CD8-positive, alpha-beta memory T cell (primary cell): Measurements from ENCODE around the gene WBP2NL. TPM values are rescaled to one million over a fixed set of nuclear protein-coding genes. Genes with fewer than 3 reads are reported as not detected.

ENCODE experiments used
- CTCF ChIA-PET: fragments of 350-600 bp; sonication (Branson Sonifier 250); formaldehyde crosslinking; loops from one replicate; lab custom pipeline; 2021; ENCODE audit warnings: antibody characterized with exemption; lab: Charles Lee
- POLR2A ChIA-PET: fragments of 350-600 bp; sonication (Branson Sonifier 250); formaldehyde crosslinking; loops from one replicate; lab custom pipeline; 2021; ENCODE audit warnings: antibody characterized with exemption; lab: Charles Lee
- DNase-seq, 5 donors: peaks; one replicate each; pipeline versions ENCODE4 v3.0.0 to v3.0.0-alpha.2; 2020 to 2022; ENCODE audit warnings: mixed read lengths in 1 of 5
- H3K27ac ChIP-seq: one replicate; pipeline ENCODE4 v1.7.0; 2013; ENCODE audit warnings: low read depth, mild to moderate bottlenecking, low read length, moderate library complexity
- H3K27me3 ChIP-seq: 2 replicates; pipeline ENCODE4 v1.7.0; 2013; ENCODE audit warnings: low read length, mild to moderate bottlenecking; ENCODE audit not compliant: insufficient read depth, poor library complexity, severe bottlenecking
- H3K36me3 ChIP-seq: 2 replicates; pipeline ENCODE4 v1.7.0; 2013; ENCODE audit warnings: mild to moderate bottlenecking, low read length, moderate library complexity; ENCODE audit not compliant: insufficient read depth
- H3K4me1 ChIP-seq: 2 replicates; pipeline ENCODE4 v1.7.0; 2013; ENCODE audit warnings: mild to moderate bottlenecking, low read length, moderate library complexity; ENCODE audit not compliant: insufficient read depth
- H3K4me3 ChIP-seq: 2 replicates; pipeline ENCODE4 v1.7.0; 2013; ENCODE audit warnings: mild to moderate bottlenecking, low read length
- H3K9me3 ChIP-seq: 2 replicates; pipeline ENCODE4 v1.7.0; 2013; ENCODE audit warnings: mild to moderate bottlenecking, low read length
- H3K27ac Mint-ChIP-seq, 8 donors: one replicate each; pipeline ENCODE4 v1.8.0; 2020 to 2021; ENCODE audit warnings: mixed read lengths in 8 of 8, mild to moderate bottlenecking in 6 of 8, inconsistent platforms in 3 of 8, moderate library complexity in 3 of 8
- H3K27me3 Mint-ChIP-seq, 2 donors: one replicate each; pipeline ENCODE4 v1.8.0; 2020 to 2021; ENCODE audit warnings: mixed read lengths in 2 of 2, mild to moderate bottlenecking in 1 of 2, moderate library complexity in 1 of 2
- H3K36me3 Mint-ChIP-seq, 3 donors: one replicate each; pipeline ENCODE4 v1.8.0; 2020 to 2021; ENCODE audit warnings: mixed read lengths in 3 of 3, inconsistent platforms in 1 of 3, mild to moderate bottlenecking in 1 of 3
- H3K4me1 Mint-ChIP-seq, 3 donors: one replicate each; pipeline ENCODE4 v1.8.0; 2020 to 2021; ENCODE audit warnings: mixed read lengths in 3 of 3, inconsistent platforms in 1 of 3, mild to moderate bottlenecking in 1 of 3
- H3K4me3 Mint-ChIP-seq, 7 donors: one replicate each; pipeline ENCODE4 v1.8.0; 2020 to 2021; ENCODE audit warnings: mixed read lengths in 7 of 7, mild to moderate bottlenecking in 6 of 7, moderate library complexity in 4 of 7, inconsistent platforms in 2 of 7
- H3K9me3 Mint-ChIP-seq, 5 donors: one replicate each; pipeline ENCODE4 v1.8.0; 2020 to 2022; ENCODE audit warnings: mixed read lengths in 5 of 5, mild to moderate bottlenecking in 3 of 5, moderate library complexity in 2 of 5, inconsistent platforms in 1 of 5
- polyA plus RNA-seq: library from polyadenylated mRNA; unstranded; fragments of 300-500 nt; fragmentation: Illumina TruSeq; gene quantifications from one replicate; pipeline ENCODE4 v1.2.3, GENCODE V29; 2021
- total RNA-seq, 2 experiments: library from RNA; stranded (reverse); gene quantifications; one replicate each; pipeline ENCODE4 v1.2.3, GENCODE V29; 2021

Gene WBP2NL
- total and polyA plus RNA-seq, 3 experiments from 2014 or later, result 0.66 to 0.82 (median 0.70) TPM

DNA sequence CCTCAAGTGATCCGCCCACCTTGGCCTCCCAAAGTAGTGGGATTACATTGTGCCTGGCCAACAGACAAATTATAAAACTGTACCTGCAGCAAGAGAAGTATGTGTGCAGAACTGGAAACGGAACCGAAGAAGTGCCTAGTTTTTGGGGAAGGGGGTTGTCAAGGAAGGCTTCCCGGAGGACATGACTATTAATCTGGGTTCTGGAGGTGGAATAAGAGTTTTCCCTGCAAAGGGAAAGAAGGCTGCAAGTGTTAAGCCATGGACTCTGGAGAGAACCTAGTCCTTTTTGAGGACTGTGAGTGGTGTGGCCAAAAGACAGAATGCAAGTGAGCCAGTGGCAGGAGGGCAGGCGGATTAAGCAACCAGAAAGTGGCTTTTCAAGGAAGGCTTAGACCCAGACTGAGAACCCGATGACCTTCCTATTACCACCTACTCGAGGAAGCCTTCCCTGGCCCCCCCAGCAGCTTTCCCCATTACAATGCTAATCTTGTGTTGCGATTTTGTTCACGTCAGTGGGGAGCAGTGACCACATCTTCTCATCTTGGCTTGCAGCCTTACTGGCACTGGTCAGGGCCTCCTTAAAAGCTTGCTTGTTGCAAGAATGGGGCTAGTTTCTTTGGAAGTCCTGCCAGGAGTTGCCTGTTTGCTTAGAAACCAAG is 35.0 kb upstream of the WBP2NL start:
- Histone ChIP-seq H3K4me3 (no peak overlapping the region), H3K36me3 (no peaks in the 10 kb centered on the region), H3K27ac (no peak overlapping the region), H3K9me3 (no peaks in the 10 kb centered on the region), H3K4me1 (no peaks in the 10 kb centered on the region), H3K27me3 (no peaks in the 10 kb centered on the region)
- no peaks in the 10 kb centered on the region for H3K9me3 Mint-ChIP-seq
- no peak overlapping the region for H3K4me3 Mint-ChIP-seq
- CTCF ChIA-PET, result no interaction called here
- no peaks in the 10 kb centered on the region for H3K36me3 Mint-ChIP-seq
- H3K27me3 Mint-ChIP-seq, result peaks cover 0 to 3% of the 10 kb centered on the region in 2 donors
- peak overlapping the region in 2 of 8 donors; percentile 6 to 17 for H3K27ac Mint-ChIP-seq
- no peaks in the 10 kb centered on the region for H3K4me1 Mint-ChIP-seq
- POLR2A ChIA-PET, result no interaction called here
- DNase-seq, result no peak

DNA sequence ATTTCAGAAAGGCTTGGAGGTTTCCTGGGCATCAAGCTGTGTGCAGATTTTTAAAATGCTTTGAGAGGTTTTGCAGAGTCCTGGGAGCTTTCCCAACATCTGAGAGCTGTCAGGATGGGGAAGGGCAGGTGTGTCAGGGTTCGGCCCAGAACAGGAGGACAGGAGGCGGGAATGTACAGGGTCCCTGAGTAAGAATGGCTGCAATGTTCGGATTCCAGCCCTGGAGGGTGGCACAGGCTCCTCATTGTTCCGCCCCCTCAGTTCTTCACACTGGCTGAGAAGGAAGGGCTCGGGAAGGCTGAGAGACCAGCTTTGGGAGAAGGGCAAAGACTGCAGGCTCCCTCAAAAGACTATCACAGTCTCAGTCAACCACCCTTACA is 34.5 kb upstream of the WBP2NL start:
- Mint-ChIP-seq H3K27ac (peak overlapping the region in 1 of 8 donors; percentile 5), H3K9me3 (no peaks in the 10 kb centered on the region), H3K4me3 (no peak overlapping the region), H3K36me3 (no peaks in the 10 kb centered on the region), H3K4me1 (no peaks in the 10 kb centered on the region), H3K27me3 (peaks cover 0 to 3% of the 10 kb centered on the region in 2 donors)
- CTCF ChIA-PET, result no interaction called here
- POLR2A ChIA-PET, result no interaction called here
- Histone ChIP-seq H3K9me3 (no peaks in the 10 kb centered on the region), H3K27ac (no peak overlapping the region), H3K4me3 (no peak overlapping the region), H3K36me3 (no peaks in the 10 kb centered on the region), H3K27me3 (no peaks in the 10 kb centered on the region), H3K4me1 (no peaks in the 10 kb centered on the region)
- no peak for DNase-seq

DNA sequence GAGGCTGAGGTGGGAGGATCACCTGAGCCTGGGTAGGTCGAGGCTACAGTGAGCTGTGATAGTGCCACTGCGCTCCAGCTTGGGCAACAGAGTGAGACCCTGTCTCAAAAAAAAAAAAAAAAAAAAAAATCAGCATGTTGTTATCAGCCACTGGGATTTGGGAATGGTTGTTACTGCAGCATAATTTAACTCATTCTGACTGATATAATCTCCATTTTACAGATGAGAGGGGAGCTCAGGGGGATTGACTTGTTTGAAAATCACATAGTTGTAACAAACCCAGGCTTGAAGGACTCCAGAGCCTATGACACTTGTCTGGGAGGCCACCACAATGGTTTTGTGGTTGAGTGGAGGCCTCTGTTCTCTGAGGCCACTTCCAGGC is 32.4 kb upstream of the WBP2NL start:
- Histone ChIP-seq H3K27ac (no peak overlapping the region), H3K36me3 (no peaks in the 10 kb centered on the region), H3K27me3 (no peaks in the 10 kb centered on the region), H3K4me3 (no peak overlapping the region), H3K4me1 (no peaks in the 10 kb centered on the region), H3K9me3 (no peaks in the 10 kb centered on the region)
- Mint-ChIP-seq H3K4me1 (no peaks in the 10 kb centered on the region), H3K27ac (no peak overlapping the region), H3K9me3 (no peaks in the 10 kb centered on the region), H3K36me3 (no peaks in the 10 kb centered on the region), H3K27me3 (peaks cover 5 to 10% of the 10 kb centered on the region in 2 donors), H3K4me3 (no peak overlapping the region)
- no peak for DNase-seq
- ChIA-PET POLR2A (interaction anchor here (0.7 kb wide), 1 partner anchor 168 kb away, joined by 5 read pairs; no protein-coding TSS in a partner anchor), CTCF (interaction anchor here (0.9 to 1.5 kb wide), 3 partner anchors 469 to 472 kb away, joined by 3 to 6 read pairs (median 3); no protein-coding TSS in a partner anchor)

DNA sequence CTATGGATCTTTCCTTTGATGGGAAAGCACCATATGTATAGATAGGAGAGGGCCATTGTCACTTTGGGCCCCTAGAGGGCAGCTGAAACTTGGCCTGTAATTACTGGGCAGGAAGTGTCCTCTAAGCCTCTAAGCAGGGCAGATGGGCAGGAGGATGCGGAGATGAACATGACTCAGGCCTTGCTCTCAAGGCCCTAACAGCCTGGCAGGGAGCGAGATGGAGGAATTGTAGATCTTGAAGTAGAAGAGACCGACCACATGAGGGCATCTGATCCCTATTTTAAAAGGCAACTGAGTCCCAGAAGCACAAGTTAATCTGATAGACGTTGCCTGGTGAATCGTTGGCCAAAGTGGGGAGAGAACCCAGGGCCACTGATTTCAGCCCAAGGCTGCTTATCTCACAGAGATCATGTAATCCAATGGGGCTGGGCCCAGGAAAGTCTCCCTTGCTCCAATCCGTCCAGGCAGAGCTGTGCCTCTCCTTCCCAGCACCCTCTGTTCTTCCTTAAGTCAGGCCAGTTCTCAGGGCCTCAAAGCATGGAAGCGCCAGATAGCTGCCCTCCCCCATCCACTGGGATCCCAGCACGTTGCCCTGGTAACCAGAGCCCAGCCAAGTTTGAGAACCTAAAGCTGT is 31.9 kb upstream of the WBP2NL start:
- Histone ChIP-seq H3K4me1 (no peaks in the 10 kb centered on the region), H3K27ac (no peak overlapping the region), H3K27me3 (no peaks in the 10 kb centered on the region), H3K4me3 (no peak overlapping the region), H3K9me3 (no peaks in the 10 kb centered on the region), H3K36me3 (no peaks in the 10 kb centered on the region)
- CTCF ChIA-PET, result interaction anchor here (0.9 to 2.6 kb wide), 5 partner anchors 125 to 478 kb away, joined by 3 to 11 read pairs (median 3); no protein-coding TSS in a partner anchor
- no peaks in the 10 kb centered on the region for H3K9me3 Mint-ChIP-seq
- no peaks in the 10 kb centered on the region for H3K36me3 Mint-ChIP-seq
- no peaks in the 10 kb centered on the region for H3K4me1 Mint-ChIP-seq
- no peak overlapping the region for H3K27ac Mint-ChIP-seq
- peak in 2 of 5 donors; percentile 20 to 33 for DNase-seq
- POLR2A ChIA-PET, result interaction anchor here (0.7 kb wide), 1 partner anchor 168 kb away, joined by 5 read pairs; no protein-coding TSS in a partner anchor
- H3K27me3 Mint-ChIP-seq, result peaks cover 5 to 14% of the 10 kb centered on the region in 2 donors
- H3K4me3 Mint-ChIP-seq, result no peak overlapping the region

- no peak overlapping the region for H3K4me3 ChIP-seq
- no peaks in the 10 kb centered on the region for H3K36me3 ChIP-seq
- H3K9me3 ChIP-seq, result no peaks in the 10 kb centered on the region
- no peaks in the 10 kb centered on the region for H3K4me1 Mint-ChIP-seq
- ChIA-PET CTCF (interaction anchor here (0.6 to 2.6 kb wide), 3 partner anchors 9 to 476 kb away, joined by 3 to 11 read pairs (median 3); no protein-coding TSS in a partner anchor), POLR2A (no interaction called here)
- no peaks in the 10 kb centered on the region for H3K4me1 ChIP-seq
- H3K27me3 ChIP-seq, result peaks cover 7% of the 10 kb centered on the region
- no peak overlapping the region for H3K27ac Mint-ChIP-seq
- H3K27me3 Mint-ChIP-seq, result peaks cover 5 to 24% of the 10 kb centered on the region in 2 donors
- DNase-seq, result no peak
- no peak overlapping the region for H3K4me3 Mint-ChIP-seq
- H3K9me3 Mint-ChIP-seq, result no peaks in the 10 kb centered on the region
- no peak overlapping the region for H3K27ac ChIP-seq
- no peaks in the 10 kb centered on the region for H3K36me3 Mint-ChIP-seq
Measured at GRCh38 chr22:41968601-41969000, 30.0 kb upstream of the WBP2NL start.

- Mint-ChIP-seq H3K4me3 (no peak within 1 kb of the TSS), H3K27ac (peak within 1 kb of the TSS in 2 of 8 donors; percentile 11 to 26)
- POLR2A ChIA-PET, result no interaction called here
Measured at GRCh38 chr22:41969110-41969646, 29.4 kb upstream of the WBP2NL start, which contains the start of gene SEPTIN3. SEPTIN3 (plus strand) TSS chr22:41969443; CDS start chr22:41971493, 2,050 bp downstream.

GRCh38 chr22:41970601-41971000 is 28.0 kb upstream of the WBP2NL start:
- POLR2A ChIA-PET, result no interaction called here
- Mint-ChIP-seq H3K36me3 (no peaks in the 10 kb centered on the region), H3K27me3 (peaks cover 9 to 34% of the 10 kb centered on the region in 2 donors)

More at GRCh38 chr22:41969110-41969646, 29.4 kb upstream of the WBP2NL start, which contains the start of gene SEPTIN3:
- Histone ChIP-seq H3K9me3 (no peaks in the 10 kb centered on the region), H3K27ac (no peak within 1 kb of the TSS), H3K27me3 (peaks cover 7% of the 10 kb centered on the region), H3K4me3 (no peak within 1 kb of the TSS), H3K4me1 (no peaks in the 10 kb centered on the region), H3K36me3 (no peaks in the 10 kb centered on the region)
- DNase-seq, result no peak
- Mint-ChIP-seq H3K9me3 (no peaks in the 10 kb centered on the region), H3K36me3 (no peaks in the 10 kb centered on the region), H3K4me1 (no peaks in the 10 kb centered on the region), H3K27me3 (peaks cover 4 to 24% of the 10 kb centered on the region in 2 donors)
- CTCF ChIA-PET, result interaction anchor here (2.6 kb wide), 1 partner anchor 475 kb away, joined by 11 read pairs; no protein-coding TSS in a partner anchor

More at GRCh38 chr22:41970601-41971000, 28.0 kb upstream of the WBP2NL start:
- Histone ChIP-seq H3K27ac (no peak overlapping the region), H3K9me3 (no peaks in the 10 kb centered on the region), H3K36me3 (no peaks in the 10 kb centered on the region), H3K4me1 (no peaks in the 10 kb centered on the region), H3K4me3 (no peak overlapping the region), H3K27me3 (peaks cover 8% of the 10 kb centered on the region)
- DNase-seq, result no peak
- H3K4me3 Mint-ChIP-seq, result no peak overlapping the region
- peaks cover 0 to 2% (median 2%) of the 10 kb centered on the region in 3 donors for H3K4me1 Mint-ChIP-seq
- CTCF ChIA-PET, result interaction anchor here (0.9 to 1.0 kb wide), 2 partner anchors 44 to 120 kb away, joined by 3 read pairs; partner anchors contain the start of genes NDUFA6 and TNFRSF13C
- no peak overlapping the region for H3K27ac Mint-ChIP-seq
- no peaks in the 10 kb centered on the region for H3K9me3 Mint-ChIP-seq
